Activated naive CD4-positive, alpha-beta T cell treated with anti-CD3 and anti-CD28 coated beads, Interleukin-2, amount 50 U/mL, for 72 hours (primary cell): ENCODE measurements around the gene GNAT1. TPM values are rescaled to one million over a fixed set of nuclear protein-coding genes. Genes with fewer than 3 reads are reported as not detected.

Experiments used
- ATAC-seq, 2 donors: fragments of 150-1000 bp; cut with Tn5 transposase; 2 replicates each; pipeline ENCODE4 v1.10.0; 2021; ENCODE audit warnings: mild to moderate bottlenecking in 2 of 2, moderate library complexity in 2 of 2
- DNase-seq, 2 donors: peaks; one replicate each; pipeline ENCODE4 v3.0.0; 2021 to 2022; ENCODE audit warnings: low spot score in 2 of 2
- H3K27ac Mint-ChIP-seq, 2 donors: one replicate each; pipeline ENCODE4 v1.8.0; 2022; ENCODE audit warnings: mild to moderate bottlenecking in 2 of 2, mixed read lengths in 2 of 2
- H3K36me3 Mint-ChIP-seq, 2 donors: one replicate each; pipeline ENCODE4 v1.8.0; 2022; ENCODE audit warnings: mixed read lengths in 2 of 2
- H3K9me3 Mint-ChIP-seq, 2 donors: one replicate each; pipeline ENCODE4 v1.8.0; 2022; ENCODE audit warnings: mixed read lengths in 2 of 2
- total RNA-seq, 2 donors: library from RNA; stranded (reverse); gene quantifications; one replicate each; pipeline ENCODE4 v1.2.3, GENCODE V29; 2022

Gene GNAT1
- not detected for total RNA-seq

DNA sequence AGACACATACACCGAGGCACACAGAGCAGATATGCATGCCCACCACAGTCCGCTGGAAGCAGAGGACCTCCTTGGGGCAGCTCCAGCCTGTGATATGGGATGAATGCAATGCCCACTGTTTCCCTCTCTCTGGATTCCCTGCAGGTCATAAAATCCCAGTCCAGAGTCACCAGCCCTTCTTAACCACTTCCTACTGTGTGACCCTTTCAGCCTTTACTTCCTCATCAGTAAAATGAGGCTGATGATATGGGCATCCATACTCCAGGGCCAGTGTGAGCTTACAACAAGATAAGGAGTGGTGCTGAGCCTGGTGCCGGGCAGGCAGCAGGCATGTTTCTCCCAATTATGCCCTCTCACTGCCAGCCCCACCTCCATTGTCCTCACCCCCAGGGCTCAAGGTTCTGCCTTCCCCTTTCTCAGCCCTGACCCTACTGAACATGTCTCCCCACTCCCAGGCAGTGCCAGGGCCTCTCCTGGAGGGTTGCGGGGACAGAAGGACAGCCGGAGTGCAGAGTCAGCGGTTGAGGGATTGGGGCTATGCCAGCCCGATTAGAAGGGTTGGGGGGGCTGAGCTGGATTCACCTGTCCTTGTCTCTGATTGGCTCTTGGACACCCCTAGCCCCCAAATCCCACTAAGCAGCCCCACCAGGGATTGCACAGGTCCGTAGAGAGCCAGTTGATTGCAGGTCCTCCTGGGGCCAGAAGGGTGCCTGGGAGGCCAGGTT is at the start of gene GNAT1:
Gene GNAT1 (plus strand): TSS at position 675 of the 725 bp plus-strand sequence. CDS start 116 bp downstream, outside the sequence.
- ATAC-seq, result no peak
- DNase-seq, result no peak
- Mint-ChIP-seq H3K36me3 (no peaks in the 10 kb centered on the region), H3K27ac (no peak within 1 kb of the TSS), H3K9me3 (no peaks in the 10 kb centered on the region)

- DNase-seq (no peak), ATAC-seq (peak in 1 of 2 donors; percentile 37)
- Mint-ChIP-seq H3K27ac (no peak overlapping the region), H3K9me3 (no peaks in the 10 kb centered on the region), H3K36me3 (no peaks in the 10 kb centered on the region)
These were observed 45.0 kb upstream of the GNAT1 start for GRCh38 chr3:50146316-50146901.

DNA sequence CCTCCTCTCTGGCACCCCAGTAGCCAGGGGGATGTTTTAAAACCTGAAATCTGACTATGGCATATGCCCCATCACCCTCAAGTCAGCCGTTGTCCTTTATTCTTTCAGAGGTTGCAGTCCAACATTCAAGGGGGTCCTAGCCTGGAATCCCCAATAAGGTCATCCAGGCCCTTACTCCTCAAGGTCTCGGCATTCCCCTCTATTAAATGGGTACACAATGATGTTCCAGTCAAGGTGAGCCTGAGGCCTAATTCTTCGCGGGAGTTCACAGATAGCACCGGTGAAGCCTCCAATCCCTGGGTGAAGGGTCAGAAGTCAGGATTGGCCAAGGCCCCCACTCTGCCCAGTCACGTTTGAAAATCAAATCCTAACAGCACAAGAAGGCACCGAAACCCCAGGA is 44.4 kb upstream of the GNAT1 start:
- H3K9me3 Mint-ChIP-seq, result no peaks in the 10 kb centered on the region
- no peaks in the 10 kb centered on the region for H3K36me3 Mint-ChIP-seq
- ATAC-seq (no peak), DNase-seq (no peak)
- H3K27ac Mint-ChIP-seq, result no peak overlapping the region

- DNase-seq (no peak), ATAC-seq (no peak)
- no peak overlapping the region for H3K27ac Mint-ChIP-seq
These were observed 44.0 kb upstream of the GNAT1 start for GRCh38 chr3:50147447-50147846.

DNA sequence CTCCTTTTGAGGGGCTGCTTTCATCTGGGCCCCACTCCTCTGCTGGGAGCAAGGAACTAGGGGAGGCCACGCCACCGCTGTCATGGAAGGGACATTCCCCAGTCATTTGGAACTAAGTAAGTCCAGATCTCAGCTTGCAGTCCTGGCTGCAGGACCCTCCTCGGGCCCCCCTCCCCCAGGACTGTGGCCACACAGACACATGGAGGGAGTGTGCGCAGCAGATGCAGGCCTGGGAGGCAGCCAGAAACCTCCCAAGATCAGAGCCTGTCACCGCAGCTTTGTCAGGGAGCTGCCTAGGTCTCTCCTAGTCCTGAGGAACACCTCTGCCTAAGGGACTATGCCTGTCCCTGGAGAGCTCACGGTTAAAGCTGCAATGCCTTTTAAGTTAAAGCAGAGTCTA is 43.5 kb upstream of the GNAT1 start:
- ATAC-seq (no peak), DNase-seq (no peak)
- H3K36me3 Mint-ChIP-seq, result no peaks in the 10 kb centered on the region
- no peak overlapping the region for H3K27ac Mint-ChIP-seq
- H3K9me3 Mint-ChIP-seq, result no peaks in the 10 kb centered on the region

More at GRCh38 chr3:50147447-50147846, 44.0 kb upstream of the GNAT1 start:
- no peaks in the 10 kb centered on the region for H3K9me3 Mint-ChIP-seq
- no peaks in the 10 kb centered on the region for H3K36me3 Mint-ChIP-seq

GRCh38 chr3:50150404-50150750 is 41.0 kb upstream of the GNAT1 start:
- no peaks in the 10 kb centered on the region for H3K36me3 Mint-ChIP-seq
- no peaks in the 10 kb centered on the region for H3K9me3 Mint-ChIP-seq
- no peak for DNase-seq
- H3K27ac Mint-ChIP-seq, result peak overlapping the region in 1 of 2 donors; percentile 47
- ATAC-seq, result no peak

GRCh38 chr3:50150863-50151686 is 40.3 kb upstream of the GNAT1 start:
- no peak overlapping the region for H3K27ac Mint-ChIP-seq
- H3K36me3 Mint-ChIP-seq, result no peaks in the 10 kb centered on the region
- H3K9me3 Mint-ChIP-seq, result no peaks in the 10 kb centered on the region
- DNase-seq, result no peak
- no peak for ATAC-seq

GRCh38 chr3:50151728-50152127 is 39.7 kb upstream of the GNAT1 start:
- DNase-seq, result no peak
- Mint-ChIP-seq H3K9me3 (no peaks in the 10 kb centered on the region), H3K36me3 (no peaks in the 10 kb centered on the region), H3K27ac (no peak overlapping the region)
- no peak for ATAC-seq

DNA sequence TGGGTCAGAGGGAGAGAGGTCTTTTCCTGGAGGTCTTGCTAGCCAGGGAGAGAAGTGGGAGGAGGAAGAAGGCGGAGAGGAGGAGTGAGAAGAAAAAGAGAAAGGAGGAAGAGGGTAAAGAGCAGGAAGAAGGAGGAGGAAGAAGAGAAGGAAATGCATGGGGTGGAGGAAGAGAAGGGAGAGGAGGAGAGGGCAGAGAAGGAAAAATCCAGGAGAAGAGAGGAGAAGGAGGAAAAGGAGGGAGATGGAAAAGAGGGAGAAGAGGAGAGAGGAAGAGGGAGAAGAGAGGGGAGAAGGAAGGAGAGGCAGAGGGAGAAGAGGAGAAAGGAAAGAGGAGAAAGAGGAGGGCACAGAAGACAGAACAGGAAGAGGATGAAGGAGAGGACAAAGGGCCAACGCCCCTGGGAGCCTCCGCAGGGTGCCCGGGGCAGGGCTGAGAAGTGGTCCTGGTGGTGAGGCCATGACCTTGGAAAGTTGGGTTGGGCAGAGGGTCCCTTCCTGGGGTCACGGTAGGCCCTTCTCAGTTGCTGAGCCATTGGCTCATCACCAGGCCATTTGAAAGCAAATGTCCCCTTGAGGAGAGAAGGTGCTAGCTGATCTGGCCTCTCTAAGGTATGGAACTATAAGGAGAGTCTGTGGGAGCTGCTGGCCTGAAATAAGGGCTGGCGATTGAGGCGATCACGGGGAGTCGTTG is 37.5 kb upstream of the GNAT1 start:
- Mint-ChIP-seq H3K27ac (no peak overlapping the region), H3K9me3 (no peaks in the 10 kb centered on the region), H3K36me3 (no peaks in the 10 kb centered on the region)
- ATAC-seq (no peak), DNase-seq (no peak)

GRCh38 chr3:50154476-50154839 is 37.0 kb upstream of the GNAT1 start:
- ATAC-seq, result peak; percentile 31 to 42
- H3K27ac Mint-ChIP-seq, result no peak overlapping the region
- H3K9me3 Mint-ChIP-seq, result no peaks in the 10 kb centered on the region
- H3K36me3 Mint-ChIP-seq, result no peaks in the 10 kb centered on the region
- DNase-seq, result no peak

DNA sequence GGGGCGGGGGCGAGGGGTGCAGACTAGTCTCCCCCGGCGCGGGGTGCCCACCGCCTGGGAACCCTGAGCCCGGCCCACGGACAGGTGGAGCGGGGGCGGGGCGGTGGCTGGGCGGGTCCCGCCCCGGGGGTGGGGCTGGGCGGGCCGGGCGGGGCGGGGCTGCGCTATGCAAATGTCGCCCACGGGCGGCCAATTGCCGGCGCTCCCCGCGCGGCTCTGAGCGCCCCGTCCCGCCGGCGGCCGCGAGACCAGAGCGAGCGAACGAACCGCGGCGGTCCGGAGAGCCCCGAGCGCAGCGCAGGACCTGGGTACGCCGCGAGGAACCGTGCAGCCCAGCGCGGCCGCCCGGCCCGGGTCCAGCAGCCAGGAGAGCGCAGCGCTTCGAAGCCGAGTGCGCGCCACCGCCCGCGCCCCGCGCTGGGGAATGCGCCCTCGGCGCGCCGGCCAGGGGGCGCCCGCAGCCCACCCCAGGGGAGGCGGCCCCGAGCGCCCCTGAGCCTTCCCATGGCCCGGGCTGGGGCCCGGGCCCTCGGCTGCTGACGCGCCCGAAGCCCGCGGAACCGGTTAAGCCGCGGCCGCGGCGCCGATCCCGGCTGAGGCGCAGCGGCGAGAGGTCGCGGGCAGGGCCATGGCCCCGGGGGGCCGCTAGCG is 36.4 kb upstream of the GNAT1 start, which contains the start of gene SEMA3F:
Gene SEMA3F (plus strand): TSS at position 485 of the 651 bp plus-strand sequence. CDS start 4,299 bp downstream, outside the sequence.
- DNase-seq (peak in 1 of 2 donors; percentile 74), ATAC-seq (peak; percentile 93 to 94)
- Mint-ChIP-seq H3K36me3 (no peaks in the 10 kb centered on the region), H3K27ac (no peak within 1 kb of the TSS), H3K9me3 (no peaks in the 10 kb centered on the region)

DNA sequence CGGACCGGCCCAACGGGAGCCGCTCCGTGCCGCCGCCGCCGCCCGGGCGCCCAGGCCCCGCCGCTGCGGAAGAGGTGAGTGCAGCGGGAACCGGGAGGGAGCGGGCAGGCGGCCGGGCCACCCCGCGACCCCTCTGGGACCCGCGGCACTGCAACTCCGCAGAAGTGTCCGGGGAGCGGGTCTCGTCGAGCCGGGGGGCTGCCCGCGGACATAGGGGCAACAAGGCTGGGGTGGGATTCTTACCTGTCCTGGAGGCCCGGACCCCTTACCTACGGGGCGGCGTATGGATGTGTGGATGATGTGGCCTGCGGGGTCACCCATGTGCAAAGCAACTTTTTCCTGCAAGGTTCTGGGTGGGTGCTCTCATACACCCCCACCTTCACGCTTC is 35.9 kb upstream of the GNAT1 start:
- Mint-ChIP-seq H3K9me3 (no peaks in the 10 kb centered on the region), H3K27ac (no peak overlapping the region), H3K36me3 (no peaks in the 10 kb centered on the region)
- no peak for ATAC-seq
- no peak for DNase-seq

- ATAC-seq (no peak), DNase-seq (no peak)
- H3K9me3 Mint-ChIP-seq, result no peaks in the 10 kb centered on the region
- H3K27ac Mint-ChIP-seq, result no peak overlapping the region
- no peaks in the 10 kb centered on the region for H3K36me3 Mint-ChIP-seq
These were observed 35.5 kb upstream of the GNAT1 start for GRCh38 chr3:50155891-50156290.

- ATAC-seq, result no peak
- H3K9me3 Mint-ChIP-seq, result no peaks in the 10 kb centered on the region
These were observed 34.6 kb upstream of the GNAT1 start for GRCh38 chr3:50156549-50157493.

GRCh38 chr3:50157827-50158529 is 33.4 kb upstream of the GNAT1 start:
- Mint-ChIP-seq H3K36me3 (no peaks in the 10 kb centered on the region), H3K27ac (no peak overlapping the region), H3K9me3 (no peaks in the 10 kb centered on the region)
- DNase-seq (no peak), ATAC-seq (no peak)

More at GRCh38 chr3:50156549-50157493, 34.6 kb upstream of the GNAT1 start:
- H3K27ac Mint-ChIP-seq, result no peak overlapping the region
- no peaks in the 10 kb centered on the region for H3K36me3 Mint-ChIP-seq
- no peak for DNase-seq
